Keratinocyte (primary cell): ENCODE data around the gene ATP6V0D1. TPM values are rescaled to one million over a fixed set of nuclear protein-coding genes. Genes with fewer than 3 reads are reported as not detected.

ENCODE experiments used
- DNase-seq: peaks from one replicate; pipeline ENCODE4 v3.0.0-alpha.2; 2011; ENCODE audit warnings: low read depth, missing footprints, low spot score
- FAIRE-seq: peaks from 2 replicates; lab custom pipeline; 2011; peaks lifted over from hg19 to GRCh38; lab: Jason Lieb, UNC
- H2AFZ ChIP-seq: 2 replicates; pipeline ENCODE4 v1.6.0; 2012; ENCODE audit warnings: low read length, control low read depth, inconsistent platforms; ENCODE audit not compliant: control insufficient read depth
- H3K27ac ChIP-seq: 2 replicates; pipeline ENCODE4 v1.5.1; 2011; ENCODE audit warnings: low read length; ENCODE audit not compliant: control insufficient read depth, insufficient read depth
- H3K27me3 ChIP-seq: 3 replicates; pipeline ENCODE4 v1.6.0; 2011; ENCODE audit warnings: low read length; ENCODE audit not compliant: control insufficient read depth, insufficient read depth; ENCODE audit errors: extremely low read depth
- H3K36me3 ChIP-seq, 2 experiments: 2 replicates in 1 of 2; 3 replicates in 1 of 2; pipeline ENCODE4 v1.5.1; 2011; ENCODE audit warnings: low read length in 2 of 2, mild to moderate bottlenecking in 1 of 2; ENCODE audit not compliant: control insufficient read depth in 2 of 2, insufficient read depth in 2 of 2; ENCODE audit errors: extremely low read depth in 1 of 2
- H3K4me1 ChIP-seq: 3 replicates; pipeline ENCODE4 v1.5.1; 2011; ENCODE audit warnings: low read length; ENCODE audit not compliant: control insufficient read depth, insufficient read depth; ENCODE audit errors: extremely low read depth
- H3K4me2 ChIP-seq: 3 replicates; pipeline ENCODE4 v1.6.0; 2011; ENCODE audit warnings: low read depth, low read length; ENCODE audit not compliant: control insufficient read depth, insufficient read depth; ENCODE audit errors: extremely low read depth
- H3K4me3 ChIP-seq, 3 experiments: fragments of 200-600 bp in 1 of 3; sonication (generic) in 1 of 3; 2 replicates in 2 of 3; 3 replicates in 1 of 3; pipeline ENCODE4 v1.5.1; 2011 to 2016; ENCODE audit warnings: low read length in 3 of 3, mild to moderate bottlenecking in 3 of 3, control low read depth in 2 of 3, inconsistent platforms in 1 of 3, low read depth in 1 of 3, mixed read lengths in 1 of 3, mixed run types in 1 of 3, moderate library complexity in 1 of 3; ENCODE audit not compliant: control insufficient read depth in 2 of 3, insufficient read depth in 2 of 3; ENCODE audit errors: extremely low read depth in 1 of 3
- H3K79me2 ChIP-seq: 2 replicates; pipeline ENCODE4 v1.6.0; 2012; ENCODE audit warnings: low read length; ENCODE audit not compliant: control insufficient read depth, insufficient read depth
- H3K9ac ChIP-seq: 3 replicates; pipeline ENCODE4 v1.6.0; 2011; ENCODE audit warnings: low read length; ENCODE audit not compliant: control insufficient read depth, insufficient read depth; ENCODE audit errors: extremely low read depth
- H3K9me1 ChIP-seq: 3 replicates; pipeline ENCODE4 v1.6.0; 2011; ENCODE audit warnings: low read length; ENCODE audit not compliant: control insufficient read depth, insufficient read depth; ENCODE audit errors: extremely low read depth
- H3K9me3 ChIP-seq: 2 replicates; pipeline ENCODE4 v1.5.1; 2012; ENCODE audit warnings: low read depth, low read length; ENCODE audit not compliant: control insufficient read depth
- H4K20me1 ChIP-seq: 3 replicates; pipeline ENCODE4 v1.6.0; 2011; ENCODE audit warnings: low read length; ENCODE audit not compliant: control insufficient read depth, insufficient read depth; ENCODE audit errors: extremely low read depth
- CTCF ChIP-seq, 3 experiments: IDR thresholded peaks in 1 of 3; conservative IDR thresholded peaks in 1 of 3; optimal IDR thresholded peaks in 1 of 3; 2 replicates in 2 of 3; 3 replicates in 1 of 3; pipeline versions ENCODE3 to v1.5.1; 2011; ENCODE audit warnings: low read length in 3 of 3, mild to moderate bottlenecking in 3 of 3, moderate library complexity in 2 of 3, control low read depth in 1 of 3, inconsistent platforms in 1 of 3; ENCODE audit not compliant: insufficient read depth in 2 of 3; ENCODE audit errors: extremely low read depth in 1 of 3
- EZH2 ChIP-seq: IDR thresholded peaks from one replicate; pipeline ENCODE4 v1.6.1; 2012; ENCODE audit warnings: inconsistent platforms, mild to moderate bottlenecking, low read length, moderate library complexity
- dilution Hi-C: fragments of 300-500 bp; cut with MboI; formaldehyde crosslinking; loops from one replicate; pipeline ENCODE4 v1.7.0; 2020; ENCODE audit warnings: low sequenced_read_pairs; ENCODE audit not compliant: extremely low pct_ligation_motif_present
- polyA plus RNA-seq, 5 experiments: library from polyadenylated mRNA; depleted of rRNA in 3 of 5; stranded (reverse) in 3 of 5; stranded (forward) in 1 of 5; unstranded in 1 of 5; fragments of >200 nt; gene quantifications; 1 replicate in 1 of 5; 2 replicates in 3 of 5; 3 replicates in 1 of 5; pipeline versions ENCODE4 v1.2.1 to v1.2.3, GENCODE V29; 2011 to 2012; ENCODE audit warnings: missing spikeins in 2 of 5, low read depth in 1 of 5, low replicate concordance in 1 of 5

Gene ATP6V0D1
- polyA plus RNA-seq, 1 donor (not counting 4 experiments of a cell fraction or from before 2014, with no cell fraction given), result 97.1 TPM

GRCh38 chr16:67444259-67445125 is 36.5 kb downstream of the ATP6V0D1 start:
- DNase-seq (no peak), FAIRE-seq (no peak)
- no peak for TF ChIP-seq EZH2
- TF ChIP-seq CTCF (optimal IDR thresholded peaks at IDR 0.05 in 1 of 3, IDR thresholded peaks at IDR 0.05 in 1 of 3, conservative IDR thresholded peaks at IDR 0.05 in 1 of 3; ENCODE audit: extremely low read depth in 1 of 3, insufficient read depth in 2 of 3, low read length in 3 of 3), result no peak
- no peaks in the 10 kb centered on the region for H3K4me1 ChIP-seq
- H3K4me2 ChIP-seq, result no peak overlapping the region
- no peaks in the 10 kb centered on the region for H3K27me3 ChIP-seq
- H3K9me3 ChIP-seq, result no peaks in the 10 kb centered on the region
- dilution Hi-C loops, result no loop called here
- no peak overlapping the region for H3K9ac ChIP-seq
- H3K4me3 ChIP-seq, result no peak overlapping the region
- peaks cover 9 to 26% of the 10 kb centered on the region in 2 experiments for H3K36me3 ChIP-seq
- H3K79me2 ChIP-seq, result no peaks in the 10 kb centered on the region
- no peak overlapping the region for H3K27ac ChIP-seq
- peaks cover 4% of the 10 kb centered on the region for H4K20me1 ChIP-seq
- H2AFZ ChIP-seq, result no peak overlapping the region
- H3K9me1 ChIP-seq, result no peaks in the 10 kb centered on the region

GRCh38 chr16:67443265-67443664 is 37.7 kb downstream of the ATP6V0D1 start:
- no peak overlapping the region for H3K4me2 ChIP-seq
- no peaks in the 10 kb centered on the region for H3K9me1 ChIP-seq
- no peaks in the 10 kb centered on the region for H3K27me3 ChIP-seq
- FAIRE-seq (no peak), DNase-seq (no peak)
- no peaks in the 10 kb centered on the region for H3K4me1 ChIP-seq
- no peak overlapping the region for H3K27ac ChIP-seq
- no peak overlapping the region for H3K4me3 ChIP-seq
- peaks cover 13 to 29% of the 10 kb centered on the region in 2 experiments for H3K36me3 ChIP-seq
- no peaks in the 10 kb centered on the region for H3K79me2 ChIP-seq
- TF ChIP-seq CTCF (optimal IDR thresholded peaks at IDR 0.05 in 1 of 3, IDR thresholded peaks at IDR 0.05 in 1 of 3, conservative IDR thresholded peaks at IDR 0.05 in 1 of 3; ENCODE audit: extremely low read depth in 1 of 3, insufficient read depth in 2 of 3, low read length in 3 of 3) (no peak), EZH2 (no peak)
- dilution Hi-C loops, result no loop called here
- H3K9me3 ChIP-seq, result no peaks in the 10 kb centered on the region
- H4K20me1 ChIP-seq, result peaks cover 3% of the 10 kb centered on the region
- no peak overlapping the region for H3K9ac ChIP-seq
- H2AFZ ChIP-seq, result no peak overlapping the region
